ENCODE data around the gene PNPLA5. TPM values are rescaled to one million over a fixed set of nuclear protein-coding genes. Genes with fewer than 3 reads are reported as not detected.

PNPLA5 gene
- total RNA-seq, 1 experiment from 2014 or later: not detected

GRCh38 chr22:43910178-43910695 lies 18.4 kb upstream of the PNPLA5 start:
- Histone ChIP-seq H3K27me3 (ENCODE audit: insufficient read depth, low read depth) (no peaks in the 10 kb centered on the region), H3F3A (ENCODE audit: insufficient read depth, low read depth) (0 out of 2 replicates have a peak, but pooled peaks cover 3% of the 10 kb centered on the region), H3K9me2 (ENCODE audit: insufficient read depth) (no peaks in the 10 kb centered on the region), H3K79me2 (ENCODE audit: low read depth) (no peaks in the 10 kb centered on the region), H3K9me3 (ENCODE audit: insufficient read depth, low read depth) (no peaks in the 10 kb centered on the region), H3K36me3 (ENCODE audit: low read depth) (no peaks in the 10 kb centered on the region), H4K20me1 (ENCODE audit: insufficient read depth) (no peaks in the 10 kb centered on the region), H2AFZ (no peak overlapping the region), H3K4me1 (replicated peaks; ENCODE audit: insufficient read depth) (peaks cover 6% of the 10 kb centered on the region; the same call in 1 of the 2 replicates), H3K27ac (no peak overlapping the region), H3K4me3 (no peak overlapping the region), H3K4me2 (no peak overlapping the region)
- intact Hi-C loops (cut with micrococcal nuclease; ENCODE audit: unreplicated experiment): no loop called here
- CTCF ChIA-PET: no interaction called here
- POLR2A ChIA-PET (ENCODE audit: unreplicated experiment): no interaction called here
- BruUV-seq (replicated peaks): no TSS peak
- TF ChIP-seq CTCF (conservative IDR thresholded peaks at IDR 0.05) (no peak), EZH2 (IDR thresholded peaks at IDR 0.05; ENCODE audit: low read depth) (no peak)
- no peak for DNase-seq

GRCh38 chr22:43909708-43910107 lies 17.9 kb upstream of the PNPLA5 start:
- Histone ChIP-seq H3K79me2 (ENCODE audit: low read depth) (no peaks in the 10 kb centered on the region), H3K4me2 (no peak overlapping the region), H3K36me3 (ENCODE audit: low read depth) (no peaks in the 10 kb centered on the region), H3K27me3 (ENCODE audit: insufficient read depth, low read depth) (no peaks in the 10 kb centered on the region), H3F3A (ENCODE audit: insufficient read depth, low read depth) (0 out of 2 replicates have a peak, but pooled peaks cover 3% of the 10 kb centered on the region), H3K9me2 (ENCODE audit: insufficient read depth) (no peaks in the 10 kb centered on the region), H3K4me1 (replicated peaks; ENCODE audit: insufficient read depth) (peaks cover 4% of the 10 kb centered on the region; the same call in 1 of the 2 replicates), H3K4me3 (no peak overlapping the region), H3K9me3 (ENCODE audit: insufficient read depth, low read depth) (no peaks in the 10 kb centered on the region), H4K20me1 (ENCODE audit: insufficient read depth) (no peaks in the 10 kb centered on the region), H3K27ac (no peak overlapping the region), H2AFZ (no peak overlapping the region)
- ChIA-PET CTCF (no interaction called here), POLR2A (ENCODE audit: unreplicated experiment) (no interaction called here)
- DNase-seq: no peak
- intact Hi-C loops (cut with micrococcal nuclease; ENCODE audit: unreplicated experiment): no loop called here
- TF ChIP-seq EZH2 (IDR thresholded peaks at IDR 0.05; ENCODE audit: low read depth) (no peak), CTCF (conservative IDR thresholded peaks at IDR 0.05) (no peak)
- no TSS peak for BruUV-seq (replicated peaks)

- Histone ChIP-seq H3K9me2 (ENCODE audit: insufficient read depth) (no peaks in the 10 kb centered on the region), H3K4me2 (no peak overlapping the region), H3K27me3 (ENCODE audit: insufficient read depth, low read depth) (no peaks in the 10 kb centered on the region), H3K27ac (no peak overlapping the region), H2AFZ (no peak overlapping the region), H3K4me3 (no peak overlapping the region), H4K20me1 (ENCODE audit: insufficient read depth) (no peaks in the 10 kb centered on the region), H3K36me3 (ENCODE audit: low read depth) (no peaks in the 10 kb centered on the region), H3K9me3 (ENCODE audit: insufficient read depth, low read depth) (no peaks in the 10 kb centered on the region), H3K79me2 (ENCODE audit: low read depth) (no peaks in the 10 kb centered on the region), H3K4me1 (replicated peaks; ENCODE audit: insufficient read depth) (peaks cover 24% of the 10 kb centered on the region), H3F3A (ENCODE audit: insufficient read depth, low read depth) (peaks cover 15% of the 10 kb centered on the region)
- POLR2A ChIA-PET (ENCODE audit: unreplicated experiment): no interaction called here
- intact Hi-C loops (cut with micrococcal nuclease; ENCODE audit: unreplicated experiment): no loop called here
- no peak for DNase-seq
- TF ChIP-seq EZH2 (IDR thresholded peaks at IDR 0.05; ENCODE audit: low read depth): no peak
- TF ChIP-seq CTCF (conservative IDR thresholded peaks at IDR 0.05): no peak
- CTCF ChIA-PET: interaction anchor here (0.5 kb wide), 1 partner anchor 311 kb away, joined by 8 read pairs; no protein-coding TSS in a partner anchor
- no TSS peak for BruUV-seq (replicated peaks)
Observed at GRCh38 chr22:43905681-43906080, 13.9 kb upstream of the PNPLA5 start.
